ENCODE data around the gene HSPBP1. TPM values are rescaled to one million over a fixed set of nuclear protein-coding genes. Genes with fewer than 3 reads are reported as not detected.

The HSPBP1 gene
- total RNA-seq, 1 experiment from 2014 or later: 63.0 TPM

DNA sequence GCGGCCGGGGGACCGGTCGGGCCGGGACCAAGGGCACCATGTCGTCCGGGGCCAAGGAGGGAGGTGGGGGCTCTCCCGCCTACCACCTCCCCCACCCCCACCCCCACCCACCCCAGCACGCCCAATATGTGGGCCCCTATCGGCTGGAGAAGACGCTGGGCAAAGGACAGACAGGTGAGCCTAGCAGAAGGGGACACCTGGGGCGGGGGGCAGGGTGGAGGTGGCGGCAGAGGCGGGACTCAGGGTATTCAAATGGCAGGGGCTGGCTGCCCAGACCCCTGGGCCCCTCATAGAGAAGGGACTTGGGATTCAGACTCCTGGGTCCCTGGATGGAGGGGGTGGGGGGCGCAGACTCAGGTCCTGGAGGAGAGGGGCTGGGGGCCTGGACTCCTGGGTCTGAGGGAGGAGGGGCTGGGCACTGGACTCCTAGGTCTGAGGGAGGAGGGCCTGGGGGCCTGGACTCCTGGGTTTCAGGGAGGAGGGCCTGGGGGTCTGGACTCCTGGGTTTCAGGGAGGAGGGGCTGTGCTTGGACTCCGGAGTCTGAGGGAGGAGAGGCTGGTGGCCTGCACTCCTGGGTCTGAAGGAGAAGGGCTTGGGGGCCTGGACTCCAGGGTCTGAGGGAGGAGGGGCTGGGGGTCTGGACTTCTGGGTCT lies 4.6 kb upstream of the HSPBP1 start:
- H2AFZ ChIP-seq (ENCODE audit: low read depth, low read length, poor library complexity, severe bottlenecking): no peak overlapping the region
- no peaks in the 10 kb centered on the region for H4K20me1 ChIP-seq (ENCODE audit: insufficient read depth)
- ChIA-PET CTCF (interaction anchor here (1.0 kb wide), 1 partner anchor 17 kb away, joined by 3 read pairs; no protein-coding TSS in a partner anchor), RAD21 (ENCODE audit: low non-redundant PET in 1 of 2, low total read pairs in 2 of 2, uncharacterized antibody in 2 of 2, unreplicated experiment in 2 of 2) (no interaction called here), POLR2A (no interaction called here)
- no peaks in the 10 kb centered on the region for H3K9me3 ChIP-seq (ENCODE audit: control insufficient read depth in 1 of 2, insufficient read depth in 1 of 2, low read depth in 1 of 2, low read length in 2 of 2)
- peaks cover 15 to 33% of the 10 kb centered on the region in 2 experiments; a peak in 3 of 4 replicates for H3K4me1 ChIP-seq (ENCODE audit: control insufficient read depth in 1 of 2, insufficient read depth in 2 of 2, low read length in 2 of 2)
- intact Hi-C loops (cut with micrococcal nuclease): no loop called here
- no peaks in the 10 kb centered on the region for H3K27me3 ChIP-seq (ENCODE audit: insufficient read depth, low read length)
- TF ChIP-seq CEBPB (IDR thresholded peaks at IDR 0.05; ENCODE audit: low read depth) (no peak), POLR2AphosphoS5 (IDR thresholded peaks at IDR 0.05; ENCODE audit: low read depth, low read length) (no peak), EGR1 (IDR thresholded peaks at IDR 0.05; ENCODE audit: low read depth) (no peak), POLR2A (IDR thresholded peaks at IDR 0.05; ENCODE audit: borderline replicate concordance, extremely low read depth, insufficient read depth, insufficient read length) (no peak), TCF7L2 (IDR thresholded peaks at IDR 0.05; ENCODE audit: borderline replicate concordance, extremely low read depth, insufficient read depth, insufficient read length) (no peak), ELF1 (IDR thresholded peaks at IDR 0.05; ENCODE audit: borderline replicate concordance, low read depth) (no peak), YY1 (IDR thresholded peaks at IDR 0.05; ENCODE audit: extremely low read depth, insufficient replicate concordance, low read depth, low read length) (no peak), SIN3A (IDR thresholded peaks at IDR 0.05; ENCODE audit: low read depth) (no peak), ZFX (IDR thresholded peaks at IDR 0.05) (no peak; the same call in 1 of the 2 replicates), SP1 (IDR thresholded peaks at IDR 0.05; ENCODE audit: low read depth) (no peak), MAX (IDR thresholded peaks at IDR 0.05) (no peak), SRF (IDR thresholded peaks at IDR 0.05; ENCODE audit: low read depth) (no peak), ZBTB33 (IDR thresholded peaks at IDR 0.05; ENCODE audit: extremely low read depth, insufficient replicate concordance, low read length) (no peak), EZH2 (IDR thresholded peaks at IDR 0.05) (no peak), CBX3 (IDR thresholded peaks at IDR 0.05; ENCODE audit: low read depth) (no peak), RAD21 (IDR thresholded peaks at IDR 0.05; ENCODE audit: low read depth) (no peak), JUND (IDR thresholded peaks at IDR 0.05) (no peak), ZNF274 (IDR thresholded peaks at IDR 0.05; ENCODE audit: low read depth, low read length) (no peak)
- TF ChIP-seq, protein P1, sequence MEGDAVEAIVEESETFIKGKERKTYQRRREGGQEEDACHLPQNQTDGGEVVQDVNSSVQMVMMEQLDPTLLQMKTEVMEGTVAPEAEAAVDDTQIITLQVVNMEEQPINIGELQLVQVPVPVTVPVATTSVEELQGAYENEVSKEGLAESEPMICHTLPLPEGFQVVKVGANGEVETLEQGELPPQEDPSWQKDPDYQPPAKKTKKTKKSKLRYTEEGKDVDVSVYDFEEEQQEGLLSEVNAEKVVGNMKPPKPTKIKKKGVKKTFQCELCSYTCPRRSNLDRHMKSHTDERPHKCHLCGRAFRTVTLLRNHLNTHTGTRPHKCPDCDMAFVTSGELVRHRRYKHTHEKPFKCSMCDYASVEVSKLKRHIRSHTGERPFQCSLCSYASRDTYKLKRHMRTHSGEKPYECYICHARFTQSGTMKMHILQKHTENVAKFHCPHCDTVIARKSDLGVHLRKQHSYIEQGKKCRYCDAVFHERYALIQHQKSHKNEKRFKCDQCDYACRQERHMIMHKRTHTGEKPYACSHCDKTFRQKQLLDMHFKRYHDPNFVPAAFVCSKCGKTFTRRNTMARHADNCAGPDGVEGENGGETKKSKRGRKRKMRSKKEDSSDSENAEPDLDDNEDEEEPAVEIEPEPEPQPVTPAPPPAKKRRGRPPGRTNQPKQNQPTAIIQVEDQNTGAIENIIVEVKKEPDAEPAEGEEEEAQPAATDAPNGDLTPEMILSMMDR (IDR thresholded peaks at IDR 0.05 in 2 of 3, conservative IDR thresholded peaks at IDR 0.05 in 1 of 3; ENCODE audit: borderline replicate concordance in 1 of 3, insufficient read depth in 1 of 3, low read depth in 2 of 3, low read length in 2 of 3): no peak
- no peaks in the 10 kb centered on the region for H3K36me3 ChIP-seq (ENCODE audit: control insufficient read depth in 1 of 2, insufficient read depth in 2 of 2, low read length in 2 of 2)
- H3K79me2 ChIP-seq (ENCODE audit: insufficient read depth, low read length): peaks cover 11% of the 10 kb centered on the region; the same call in 1 of the 2 replicates
- no peaks in the 10 kb centered on the region for H3K9me2 ChIP-seq (ENCODE audit: insufficient read depth)
- no TSS peak for BruUV-seq (replicated peaks)
- ATAC-seq: no peak
- peak overlapping the region; percentile 81 for H3K4me2 ChIP-seq (ENCODE audit: low read length)
- DNase-seq (ENCODE audit: low read depth, low spot score): no peak
- peak overlapping the region; percentile 46 to 60 for H3K4me3 ChIP-seq (replicated peaks in 1 of 2; ENCODE audit: low read depth in 1 of 2, low read length in 2 of 2)
- H3K27ac ChIP-seq (ENCODE audit: low read depth, low read length): peak overlapping the region; percentile 43; the same call in 1 of the 2 replicates
- H3K9ac ChIP-seq (ENCODE audit: low read length): peak overlapping the region; percentile 67
